ENCODE results near the gene ALG10. TPM values are rescaled to one million over a fixed set of nuclear protein-coding genes. Genes with fewer than 3 reads are reported as not detected.

ALG10 gene
- total and polyA plus RNA-seq, 2 experiments from 2014 or later, result 2.5 to 16.5 TPM

- Mint-ChIP-seq H3K27ac (no peak overlapping the region), H3K4me3 (no peak overlapping the region), H3K36me3 (ENCODE audit: low read depth) (no peaks in the 10 kb centered on the region), H3K9me3 (no peaks in the 10 kb centered on the region), H3K27me3 (ENCODE audit: insufficient read depth, low read depth, poor library complexity) (no peaks in the 10 kb centered on the region), H3K4me1 (no peaks in the 10 kb centered on the region)
- H4K20me1 ChIP-seq (replicated peaks; ENCODE audit: insufficient read depth), result no peaks in the 10 kb centered on the region
- no peaks in the 10 kb centered on the region for H3K79me2 ChIP-seq (replicated peaks; ENCODE audit: insufficient read depth)
- no peaks in the 10 kb centered on the region for H3K36me3 ChIP-seq (ENCODE audit: insufficient read depth)
- no peaks in the 10 kb centered on the region for H3F3A ChIP-seq (replicated peaks; ENCODE audit: low read depth)
- no peaks in the 10 kb centered on the region for H3K4me1 ChIP-seq (ENCODE audit: insufficient read depth)
- peaks cover 3% of the 10 kb centered on the region; the same call in 1 of the 2 replicates for H3K9me2 ChIP-seq (ENCODE audit: insufficient read depth)
- H3K4me2 ChIP-seq, result no peak overlapping the region
- no peak overlapping the region for H3K27ac ChIP-seq (ENCODE audit: low read depth)
- TF ChIP-seq EZH2 (IDR thresholded peaks at IDR 0.05; ENCODE audit: low read depth, unreplicated experiment), result no peak
- no peak for TF ChIP-seq CREB1 (CRISPR knock-in tag; IDR thresholded peaks at IDR 0.05; ENCODE audit: low read depth)
- TF ChIP-seq JUNB (IDR thresholded peaks at IDR 0.05; ENCODE audit: unreplicated experiment), result no peak
- TF ChIP-seq CTCF (conservative IDR thresholded peaks at IDR 0.05; ENCODE audit: low read depth in 2 of 2), result no peak
- no peak for TF ChIP-seq POLR2AphosphoS5 (IDR thresholded peaks at IDR 0.05; ENCODE audit: low read depth)
- no peak for TF ChIP-seq NANOG (IDR thresholded peaks at IDR 0.05; ENCODE audit: borderline replicate concordance)
- no peak for TF ChIP-seq ZNF331 (CRISPR knock-in tag; IDR thresholded peaks at IDR 0.05; ENCODE audit: low read depth)
- no peak for TF ChIP-seq EZH2phosphoT487 (IDR thresholded peaks at IDR 0.05; ENCODE audit: unreplicated experiment)
- TF ChIP-seq REST (IDR thresholded peaks at IDR 0.05; ENCODE audit: unreplicated experiment), result no peak
- TF ChIP-seq STAT1 (IDR thresholded peaks at IDR 0.05; ENCODE audit: unreplicated experiment), result no peak
- no peak for TF ChIP-seq ETS1 (IDR thresholded peaks at IDR 0.05)
- TF ChIP-seq ZNF462 (CRISPR knock-in tag; IDR thresholded peaks at IDR 0.05), result no peak
- TF ChIP-seq ZNF114 (CRISPR knock-in tag; IDR thresholded peaks at IDR 0.05), result no peak
- no peak overlapping the region for H2AFZ ChIP-seq
- H3K4me3 ChIP-seq, result no peak overlapping the region
- DNase-seq (ENCODE audit: low spot score) (no peak), ATAC-seq (no peak)
- no peaks in the 10 kb centered on the region for H3K27me3 ChIP-seq (ENCODE audit: insufficient read depth)
These were observed 34.0 kb upstream of the ALG10 start for GRCh38 chr12:33988197-33988805.
